Tibial nerve (tissue), 4 donors: ENCODE data around the gene ADAMTS8. TPM values are rescaled to one million over a fixed set of nuclear protein-coding genes. Genes with fewer than 3 reads are reported as not detected.

Experiments
- DNase-seq, 2 donors: peaks; one replicate each; pipeline ENCODE4 v3.0.0-alpha.2; 2019; ENCODE audit warnings: low spot score in 2 of 2
- H3K27ac ChIP-seq, 4 donors: fragments of 200-600 bp; sonication (generic) in 3 of 4; one replicate each; pipeline ENCODE4 v1.5.1; 2017 to 2019; ENCODE audit warnings: mild to moderate bottlenecking in 1 of 4
- H3K27me3 ChIP-seq, 2 donors: fragments of 200-600 bp; sonication (generic) in 1 of 2; one replicate each; pipeline versions ENCODE4 v1.5.1 to v1.6.0; 2017 to 2019
- H3K36me3 ChIP-seq, 3 donors: fragments of 200-600 bp; sonication (generic); one replicate each; pipeline ENCODE4 v1.5.1; 2018 to 2019
- H3K4me1 ChIP-seq, 4 donors: fragments of 200-600 bp; sonication (generic) in 3 of 4; one replicate each; pipeline ENCODE4 v1.5.1; 2017 to 2019
- H3K4me3 ChIP-seq, 4 donors: fragments of 200-600 bp; sonication (generic) in 3 of 4; one replicate each; pipeline ENCODE4 v1.5.1; 2017 to 2019; ENCODE audit warnings: mild to moderate bottlenecking in 1 of 4, moderate library complexity in 1 of 4
- H3K9me3 ChIP-seq, 4 donors: fragments of 200-600 bp; sonication (generic) in 3 of 4; one replicate each; pipeline ENCODE4 v1.5.1; 2017 to 2019
- EP300 ChIP-seq, 2 donors: sonication (generic); formaldehyde crosslinking; IDR thresholded peaks; one replicate each; pipeline ENCODE4 v1.6.1; 2017; ENCODE audit warnings: antibody characterized with exemption in 2 of 2, mild to moderate bottlenecking in 1 of 2
- POLR2A ChIP-seq, 2 donors: fragments of 450-650 bp; IDR thresholded peaks; one replicate each; pipeline ENCODE4 v1.6.1; 2017; ENCODE audit warnings: antibody characterized with exemption in 2 of 2, mild to moderate bottlenecking in 2 of 2, moderate library complexity in 2 of 2
- WGBS, 2 donors: methylation state at CpG; one replicate each; pipeline ENCODE4 v1.1.5; 2018; 5-methylcytosine and 5-hydroxymethylcytosine counted together
- total RNA-seq, 4 donors: library from RNA; depleted of rRNA; stranded (reverse); fragments of >200 nt; gene quantifications; one replicate each; pipeline ENCODE4 v1.1.0, GENCODE V29; 2016
- TF ChIP-seq, protein P1 (sequence below), 5 experiments: fragments of 200-600 bp in 3 of 5; fragments of 450-650 bp in 2 of 5; sonication (generic) in 3 of 5; IDR thresholded peaks; one replicate each; pipeline ENCODE4 v1.5.1; 2016 to 2019; ENCODE audit warnings: antibody characterized with exemption in 5 of 5, mild to moderate bottlenecking in 3 of 5, moderate library complexity in 2 of 5

The ADAMTS8 gene
- total RNA-seq, 4 donors from 2014 or later = 0.66 to 3.9 (median 1.6) TPM

DNA sequence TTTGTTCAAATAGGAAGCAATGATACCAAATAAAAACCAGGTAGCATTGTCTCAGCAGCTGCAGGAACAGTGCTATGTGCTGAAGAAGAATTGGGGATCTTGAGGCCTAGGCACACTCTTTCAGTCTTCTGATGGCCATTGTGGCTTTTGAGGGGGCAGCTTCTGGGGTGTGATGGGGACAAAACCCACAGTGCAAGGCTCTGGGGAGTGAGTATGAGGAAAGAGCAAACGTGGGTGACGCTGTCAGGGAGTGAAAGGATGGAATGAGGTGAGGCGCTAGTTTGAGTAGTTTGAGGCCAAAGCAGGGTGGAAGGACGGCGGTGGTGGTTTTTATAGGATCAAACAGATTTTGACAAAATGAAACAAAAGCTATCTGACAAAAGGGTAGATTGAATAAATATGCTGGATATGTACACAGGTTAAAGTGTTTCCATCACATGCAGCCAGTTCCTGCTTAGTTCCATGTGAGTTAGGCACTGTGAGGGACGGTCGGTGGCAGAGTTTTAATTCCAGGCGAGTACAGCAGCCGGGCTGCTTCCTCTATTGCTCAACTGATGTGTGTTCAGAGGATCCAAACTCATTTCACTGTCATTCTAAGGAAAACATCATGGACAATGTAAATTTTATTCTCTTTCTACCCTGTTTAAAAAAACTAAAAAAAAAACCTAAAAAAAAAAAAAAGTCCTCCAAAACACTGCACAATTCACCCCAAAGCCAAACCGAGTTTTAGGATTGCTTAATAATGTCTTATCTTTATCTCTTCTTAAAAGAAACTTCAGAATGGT is 38.9 kb upstream of the ADAMTS8 start:
- Histone ChIP-seq H3K4me3 (no peak overlapping the region), H3K9me3 (no peaks in the 10 kb centered on the region), H3K27ac (no peak overlapping the region), H3K36me3 (peaks cover 0 to 69% (median 4%) of the 10 kb centered on the region in 3 donors), H3K27me3 (no peaks in the 10 kb centered on the region), H3K4me1 (no peaks in the 10 kb centered on the region)
- 84 to 86% methylated on average over 10 of the region's 10 CpGs for WGBS, 2 donors
- no peak for DNase-seq
- TF ChIP-seq EP300 (IDR thresholded peaks at IDR 0.05) (no peak), POLR2A (IDR thresholded peaks at IDR 0.05) (no peak)
- TF ChIP-seq, protein P1, sequence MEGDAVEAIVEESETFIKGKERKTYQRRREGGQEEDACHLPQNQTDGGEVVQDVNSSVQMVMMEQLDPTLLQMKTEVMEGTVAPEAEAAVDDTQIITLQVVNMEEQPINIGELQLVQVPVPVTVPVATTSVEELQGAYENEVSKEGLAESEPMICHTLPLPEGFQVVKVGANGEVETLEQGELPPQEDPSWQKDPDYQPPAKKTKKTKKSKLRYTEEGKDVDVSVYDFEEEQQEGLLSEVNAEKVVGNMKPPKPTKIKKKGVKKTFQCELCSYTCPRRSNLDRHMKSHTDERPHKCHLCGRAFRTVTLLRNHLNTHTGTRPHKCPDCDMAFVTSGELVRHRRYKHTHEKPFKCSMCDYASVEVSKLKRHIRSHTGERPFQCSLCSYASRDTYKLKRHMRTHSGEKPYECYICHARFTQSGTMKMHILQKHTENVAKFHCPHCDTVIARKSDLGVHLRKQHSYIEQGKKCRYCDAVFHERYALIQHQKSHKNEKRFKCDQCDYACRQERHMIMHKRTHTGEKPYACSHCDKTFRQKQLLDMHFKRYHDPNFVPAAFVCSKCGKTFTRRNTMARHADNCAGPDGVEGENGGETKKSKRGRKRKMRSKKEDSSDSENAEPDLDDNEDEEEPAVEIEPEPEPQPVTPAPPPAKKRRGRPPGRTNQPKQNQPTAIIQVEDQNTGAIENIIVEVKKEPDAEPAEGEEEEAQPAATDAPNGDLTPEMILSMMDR (IDR thresholded peaks at IDR 0.05) = no peak

DNA sequence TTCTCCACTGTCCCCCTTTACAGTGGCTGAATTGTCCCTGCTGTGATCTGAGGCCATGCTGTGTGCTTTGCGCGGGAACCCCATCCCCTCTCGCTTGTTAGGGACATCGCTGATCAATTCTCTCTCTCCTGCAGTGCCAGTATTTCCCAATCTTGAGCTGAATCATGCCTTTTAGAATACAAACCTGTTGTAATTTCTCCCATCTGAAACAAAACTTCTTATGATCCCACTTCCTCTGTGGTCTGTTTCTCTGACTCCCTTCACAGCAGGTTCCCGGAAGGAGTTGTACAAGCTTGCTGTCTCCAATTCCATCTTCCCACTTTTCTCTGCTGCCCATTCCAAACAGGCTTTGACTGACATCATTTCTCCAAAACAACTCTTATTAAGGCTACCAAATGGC is 36.9 kb upstream of the ADAMTS8 start:
- peaks cover 0 to 62% (median 0%) of the 10 kb centered on the region in 3 donors for H3K36me3 ChIP-seq
- H3K27ac ChIP-seq = no peak overlapping the region
- TF ChIP-seq POLR2A (IDR thresholded peaks at IDR 0.05) = no peak
- TF ChIP-seq, protein P1 (IDR thresholded peaks at IDR 0.05) = no peak
- TF ChIP-seq EP300 (IDR thresholded peaks at IDR 0.05) = no peak
- H3K9me3 ChIP-seq = no peaks in the 10 kb centered on the region
- no peak for DNase-seq
- no peak overlapping the region for H3K4me3 ChIP-seq
- no peaks in the 10 kb centered on the region for H3K27me3 ChIP-seq
- H3K4me1 ChIP-seq = peaks cover 0 to 4% (median 0%) of the 10 kb centered on the region in 4 donors
- 93 to 96% methylated on average over 5 of the region's 5 CpGs for WGBS, 2 donors

DNA sequence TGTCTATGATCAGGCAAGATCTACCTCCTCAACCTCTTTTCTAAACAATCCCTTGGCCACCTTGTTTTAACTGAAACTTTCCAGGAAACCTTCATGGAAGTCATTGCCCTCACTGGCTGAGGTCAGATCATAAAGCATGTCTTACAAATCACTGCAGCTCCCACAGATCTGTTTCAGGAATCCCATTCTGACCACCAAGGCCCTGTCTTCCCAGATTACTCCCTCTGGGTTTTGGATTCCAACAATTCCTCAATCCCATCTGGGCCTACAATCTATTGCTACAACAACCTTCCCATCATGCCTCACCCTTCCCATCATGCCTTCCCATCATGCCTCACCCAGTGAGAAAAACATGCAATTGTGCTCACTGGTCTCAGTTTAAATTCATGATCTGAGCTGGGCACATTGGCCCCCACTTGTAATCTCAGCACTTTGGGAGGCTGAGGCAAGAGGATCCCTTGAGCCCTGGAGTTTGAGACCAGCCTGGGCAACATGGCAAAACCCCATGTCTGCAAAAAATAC is 35.9 kb upstream of the ADAMTS8 start:
- H3K36me3 ChIP-seq = peaks cover 0 to 60% (median 0%) of the 10 kb centered on the region in 3 donors
- no peak for DNase-seq

GRCh38 chr11:130462931-130463330 is 34.5 kb upstream of the ADAMTS8 start:
- WGBS, 2 donors = 86 to 91% methylated on average over 8 of the region's 8 CpGs
- Histone ChIP-seq H3K27me3 (no peaks in the 10 kb centered on the region), H3K4me1 (peaks cover 0 to 8% (median 0%) of the 10 kb centered on the region in 4 donors), H3K36me3 (peaks cover 0 to 56% (median 0%) of the 10 kb centered on the region in 3 donors), H3K9me3 (no peaks in the 10 kb centered on the region), H3K4me3 (no peak overlapping the region), H3K27ac (no peak overlapping the region)
- DNase-seq = no peak
- TF ChIP-seq POLR2A (IDR thresholded peaks at IDR 0.05) (no peak), EP300 (IDR thresholded peaks at IDR 0.05) (no peak)
- TF ChIP-seq, protein P1 (IDR thresholded peaks at IDR 0.05) = no peak

More for the DNA sequence above, 35.9 kb upstream of the ADAMTS8 start:
- Histone ChIP-seq H3K27ac (no peak overlapping the region), H3K4me1 (peaks cover 0 to 4% (median 0%) of the 10 kb centered on the region in 4 donors), H3K27me3 (no peaks in the 10 kb centered on the region), H3K9me3 (no peaks in the 10 kb centered on the region), H3K4me3 (no peak overlapping the region)
- TF ChIP-seq, protein P1 (IDR thresholded peaks at IDR 0.05) = no peak
